Measurements from ENCODE around the gene ZRANB1.
"Not testable (repeated sequence)": the region's sequence is repeated elsewhere in the genome, so short reads cannot be mapped to it uniquely, and the experiment has no call there.

The ZRANB1 gene

GRCh38 chr10:124967255-124967654 lies 25.3 kb downstream of the ZRANB1 start:
- no peak for DNase-seq

GRCh38 chr10:124971276-124971675 lies 29.4 kb downstream of the ZRANB1 start:
- DNase-seq = no peak

GRCh38 chr10:124972637-124973036 lies 30.7 kb downstream of the ZRANB1 start:
- DNase-seq = no peak

GRCh38 chr10:124974131-124974530 lies 32.2 kb downstream of the ZRANB1 start:
- no peak for DNase-seq

- no peak for DNase-seq
Observed at GRCh38 chr10:124975977-124976514, 34.1 kb downstream of the ZRANB1 start.

GRCh38 chr10:124977161-124977560 lies 35.2 kb downstream of the ZRANB1 start:
- DNase-seq = no peak

- DNase-seq = no peak
Observed at GRCh38 chr10:124977648-124978375, 35.9 kb downstream of the ZRANB1 start.

GRCh38 chr10:124978376-124978725 lies 36.4 kb downstream of the ZRANB1 start:
- DNase-seq = no peak

GRCh38 chr10:124983321-124983720 lies 41.4 kb downstream of the ZRANB1 start:
- no peak for DNase-seq

GRCh38 chr10:124984376-124984775 lies 42.5 kb downstream of the ZRANB1 start:
- DNase-seq = no peak

- DNase-seq = no peak
Observed at GRCh38 chr10:124985162-124985561, 43.2 kb downstream of the ZRANB1 start.

- DNase-seq = no peak
Observed at GRCh38 chr10:124987788-124988187, 45.9 kb downstream of the ZRANB1 start.

GRCh38 chr10:124988753-124989152 lies 46.8 kb downstream of the ZRANB1 start:
- not testable (repeated sequence) for DNase-seq

GRCh38 chr10:124989526-124989925 lies 47.6 kb downstream of the ZRANB1 start:
- DNase-seq = no peak

GRCh38 chr10:124990671-124991625 lies 49.0 kb downstream of the ZRANB1 start:
- DNase-seq = no peak

- DNase-seq = no peak
Observed at GRCh38 chr10:124991835-124992234, 49.9 kb downstream of the ZRANB1 start.

GRCh38 chr10:124992462-124993344 lies 50.8 kb downstream of the ZRANB1 start:
- peak; percentile 40 for DNase-seq

- DNase-seq = no peak
Observed at GRCh38 chr10:124993345-124993708, 51.4 kb downstream of the ZRANB1 start.

- no peak for DNase-seq
Observed at GRCh38 chr10:124993736-124994451, 52.0 kb downstream of the ZRANB1 start.

- no peak for DNase-seq
Observed at GRCh38 chr10:124994573-124995473, 52.9 kb downstream of the ZRANB1 start.

- no peak for DNase-seq
Observed at GRCh38 chr10:124995605-124996004, 53.7 kb downstream of the ZRANB1 start.
